Ramos (cell line): ENCODE data around the gene OPA3.
"Not testable (repeated sequence)": the region's sequence is repeated elsewhere in the genome, so short reads cannot be mapped to it uniquely, and the experiment has no call there.

ENCODE experiments used
- in situ Hi-C: fragments of 300-500 bp; cut with MboI; formaldehyde crosslinking; loops from one replicate; pipeline ENCODE4 v1.14.3; 2022; ENCODE audit warnings: low sequenced_read_pairs; ENCODE audit not compliant: unreplicated experiment

OPA3 gene

DNA sequence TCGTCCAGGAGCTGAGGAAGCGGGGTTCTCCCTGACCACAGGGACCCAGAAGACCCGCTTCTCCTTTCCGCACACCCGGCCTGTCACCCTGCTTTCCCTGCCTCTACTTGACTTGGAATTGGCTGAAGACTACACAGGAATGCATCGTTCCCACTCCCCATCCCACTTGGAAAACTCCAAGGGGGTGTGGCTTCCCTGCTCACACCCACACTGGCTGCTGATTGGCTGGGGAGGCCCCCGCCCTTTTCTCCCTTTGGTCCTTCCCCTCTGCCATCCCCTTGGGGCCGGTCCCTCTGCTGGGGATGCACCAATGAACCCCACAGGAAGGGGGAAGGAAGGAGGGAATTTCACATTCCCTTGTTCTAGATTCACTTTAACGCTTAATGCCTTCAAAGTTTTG is 58.5 kb downstream of the OPA3 start:
- in situ Hi-C loops, result no loop called here

GRCh38 chr19:45524575-45525129 is 60.0 kb downstream of the OPA3 start:
- in situ Hi-C loops, result no loop called here

GRCh38 chr19:45523642-45524256 is 60.9 kb downstream of the OPA3 start:
- in situ Hi-C loops, result no loop called here

GRCh38 chr19:45522010-45522941 is 62.3 kb downstream of the OPA3 start:
- in situ Hi-C loops, result no loop called here

DNA sequence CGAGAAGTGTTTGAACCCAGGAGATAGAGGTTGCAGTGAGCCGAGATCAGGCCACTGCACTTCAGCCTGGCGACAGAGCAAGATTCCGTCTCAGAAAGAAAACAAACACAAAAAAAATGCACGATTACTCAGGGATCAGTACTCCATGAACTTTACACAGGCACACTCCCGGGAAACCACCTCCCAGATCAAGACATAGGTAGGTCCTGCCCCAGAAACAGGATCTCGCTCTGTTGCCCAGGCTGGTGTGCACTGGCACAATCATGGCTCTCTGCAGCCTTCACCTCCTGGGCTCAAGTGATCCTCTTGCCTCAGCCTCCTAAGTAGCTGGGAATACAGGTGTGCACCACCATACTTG is 66.2 kb downstream of the OPA3 start:
- in situ Hi-C loops, result loop anchor here (5.0 kb wide), 1 partner anchor 39 kb away; no protein-coding TSS in a partner anchor

- in situ Hi-C loops, result loop anchor here (5.0 kb wide), 1 partner anchor 39 kb away; no protein-coding TSS in a partner anchor
Measured at GRCh38 chr19:45517641-45518468, 66.7 kb downstream of the OPA3 start.

DNA sequence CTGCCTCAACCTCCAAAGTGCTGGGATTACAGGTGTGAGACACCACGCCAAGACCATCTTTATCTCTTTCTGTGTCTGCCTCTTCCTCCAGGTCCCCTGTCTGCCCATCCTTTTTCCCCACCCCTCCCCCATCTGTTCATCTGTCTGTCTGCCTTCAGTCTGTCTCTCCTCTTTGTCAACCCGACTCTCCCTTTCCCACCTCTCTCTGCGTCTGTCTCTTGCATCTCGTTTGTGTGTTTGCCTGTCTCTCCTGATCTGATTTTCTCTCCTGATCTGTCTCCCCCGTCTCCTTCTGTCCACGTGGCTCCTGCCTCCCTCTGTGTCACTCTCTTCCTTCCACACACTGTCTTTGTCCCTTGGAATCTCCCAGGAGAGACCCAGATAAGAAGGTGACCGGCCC is 67.4 kb downstream of the OPA3 start:
- in situ Hi-C loops, result loop anchor here (5.0 kb wide), 1 partner anchor 40 kb away; no protein-coding TSS in a partner anchor

GRCh38 chr19:45515807-45516401 is 68.7 kb downstream of the OPA3 start:
- in situ Hi-C loops, result loop anchor here (5.0 kb wide), 1 partner anchor 41 kb away; no protein-coding TSS in a partner anchor

DNA sequence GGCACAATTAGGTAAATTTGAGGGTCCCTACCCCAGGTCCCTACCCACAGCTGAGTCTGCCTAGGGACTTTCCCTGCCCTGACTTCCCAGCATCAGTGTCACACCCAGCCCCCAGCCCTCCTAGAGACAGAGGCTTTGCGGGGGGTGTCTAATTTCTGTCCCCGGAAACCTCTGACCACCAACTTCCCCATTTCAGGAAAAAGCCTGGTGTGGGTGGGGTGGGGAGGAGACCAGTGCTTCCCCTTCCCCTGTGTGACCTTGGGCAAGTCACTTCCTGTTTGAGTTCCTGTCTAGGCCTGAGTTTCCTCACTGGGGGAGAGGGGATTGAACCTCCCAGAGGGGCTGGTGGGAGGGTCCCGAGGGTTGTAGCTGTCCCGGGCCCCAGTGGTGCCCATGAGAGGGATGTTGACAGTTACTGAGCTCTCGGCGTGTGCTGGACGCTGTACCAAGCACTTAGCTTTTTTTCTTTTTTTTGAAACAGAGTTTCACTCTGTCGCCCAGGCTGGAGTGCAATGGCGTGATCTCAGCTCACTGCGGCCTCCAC is 69.4 kb downstream of the OPA3 start:
- in situ Hi-C loops, result loop anchor here (5.0 kb wide), 1 partner anchor 42 kb away; no protein-coding TSS in a partner anchor

DNA sequence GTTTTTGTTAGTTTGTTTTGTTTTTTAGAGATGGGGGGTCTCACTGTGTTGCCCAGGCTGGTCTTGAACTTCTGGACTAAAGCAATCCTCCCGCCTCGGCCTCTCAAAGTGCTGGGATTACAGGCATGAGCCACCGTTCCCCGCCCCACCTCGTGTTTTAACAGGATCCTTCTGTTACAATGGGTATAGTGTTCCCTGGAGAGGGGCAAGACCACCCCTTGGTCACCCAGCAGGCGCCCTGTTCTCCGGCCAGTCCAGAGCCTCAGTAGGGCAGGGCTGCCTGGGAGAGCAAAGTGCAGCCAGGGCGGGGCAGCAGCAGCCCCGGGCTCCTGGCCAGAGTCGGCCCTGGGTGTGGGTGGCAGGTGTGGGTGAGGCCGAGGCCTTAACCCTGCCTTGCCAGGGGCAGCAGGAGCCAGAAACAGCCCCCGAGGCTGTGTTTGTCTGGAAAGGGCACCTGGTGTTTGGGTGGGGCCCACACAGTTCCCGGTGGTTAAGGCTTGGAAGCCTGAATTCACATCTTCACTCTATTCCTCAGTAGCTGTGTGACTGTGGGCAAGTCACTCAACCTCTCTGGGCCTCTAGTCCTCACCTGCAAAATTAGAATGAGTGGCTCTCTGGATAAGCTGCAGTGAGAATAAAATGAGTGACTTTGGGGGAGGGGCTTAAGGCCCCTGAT is 70.1 kb downstream of the OPA3 start:
- in situ Hi-C loops, result loop anchor here (5.0 kb wide), 1 partner anchor 43 kb away; no protein-coding TSS in a partner anchor

- in situ Hi-C loops, result no loop called here
Measured at GRCh38 chr19:45512881-45513483, 71.6 kb downstream of the OPA3 start.

GRCh38 chr19:45511074-45511473 is 73.5 kb downstream of the OPA3 start:
- in situ Hi-C loops, result no loop called here

DNA sequence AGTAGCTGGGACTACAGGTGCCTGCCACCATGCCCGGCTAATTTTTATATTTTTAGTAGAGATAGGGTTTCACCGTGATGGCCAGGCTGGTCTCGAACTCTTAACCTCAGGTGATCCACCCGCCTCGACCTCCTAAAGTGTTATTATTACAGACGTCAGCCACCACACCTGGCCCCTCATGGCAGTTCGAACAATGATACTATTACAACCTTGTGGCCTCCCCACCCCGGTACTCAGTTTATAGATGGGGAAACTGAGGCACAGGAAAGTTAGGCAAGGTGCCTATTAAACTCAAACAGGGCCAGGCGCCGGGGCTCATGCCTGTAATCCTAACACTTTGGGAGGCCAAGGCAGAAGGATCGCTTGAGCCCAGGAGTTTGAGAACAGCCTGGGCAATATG is 74.2 kb downstream of the OPA3 start:
- in situ Hi-C loops, result not testable (repeated sequence)

DNA sequence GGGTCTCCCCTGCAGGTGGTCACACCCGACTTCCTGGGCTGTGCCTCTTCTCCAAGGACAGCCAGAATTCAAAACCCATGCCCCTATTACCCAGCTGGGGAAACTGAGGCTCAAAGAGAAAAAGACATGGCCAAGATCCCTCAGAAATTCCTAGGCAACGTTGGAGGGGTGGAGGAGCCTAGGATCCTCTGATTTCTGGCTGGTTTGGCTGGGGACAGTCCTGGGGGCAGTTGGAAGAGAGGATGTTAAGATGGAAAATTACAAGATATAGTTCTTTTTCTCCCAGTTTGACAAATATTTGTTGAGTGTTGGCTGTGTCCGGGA is 74.9 kb downstream of the OPA3 start:
- in situ Hi-C loops, result no loop called here

DNA sequence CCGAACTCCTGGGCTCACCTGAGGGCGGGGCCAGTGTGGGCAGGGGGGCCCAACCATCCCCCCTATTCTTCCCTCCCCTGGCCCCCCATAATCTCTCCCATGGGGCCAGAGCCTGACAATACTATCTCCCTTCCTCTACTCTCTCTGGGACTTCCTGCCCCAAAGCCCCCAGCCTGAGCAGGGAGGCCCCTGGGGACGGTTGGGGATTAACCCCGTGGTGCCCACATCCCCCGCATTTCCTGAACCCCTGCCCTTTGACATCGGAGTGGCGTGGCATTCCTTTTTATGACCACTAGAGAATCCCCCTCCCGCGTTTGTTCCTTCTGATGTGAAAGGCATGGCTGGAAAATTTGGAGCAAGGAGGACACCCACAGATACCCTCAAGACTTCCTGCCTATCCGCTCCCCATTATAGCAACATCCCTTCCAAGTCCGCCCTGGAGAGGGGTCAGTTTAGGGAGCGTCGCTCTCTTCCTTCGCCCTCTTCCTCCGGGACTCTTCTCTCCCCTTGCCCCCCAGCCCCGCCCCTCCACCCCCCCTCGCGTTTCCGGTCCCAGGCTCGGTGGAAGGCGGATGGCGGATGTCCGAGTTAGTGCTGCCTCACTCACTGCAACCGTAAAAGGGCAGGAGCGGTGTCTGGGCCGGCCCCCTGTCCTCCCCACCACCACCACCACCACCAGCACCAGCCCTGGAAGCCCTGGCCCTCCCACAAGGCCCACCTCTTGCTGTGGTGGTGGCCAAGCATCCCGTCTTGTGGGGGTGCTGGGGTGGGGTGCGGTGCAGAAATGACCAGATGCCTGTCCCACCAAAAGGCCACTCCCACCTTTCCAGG is 75.5 kb downstream of the OPA3 start:
- in situ Hi-C loops, result no loop called here

DNA sequence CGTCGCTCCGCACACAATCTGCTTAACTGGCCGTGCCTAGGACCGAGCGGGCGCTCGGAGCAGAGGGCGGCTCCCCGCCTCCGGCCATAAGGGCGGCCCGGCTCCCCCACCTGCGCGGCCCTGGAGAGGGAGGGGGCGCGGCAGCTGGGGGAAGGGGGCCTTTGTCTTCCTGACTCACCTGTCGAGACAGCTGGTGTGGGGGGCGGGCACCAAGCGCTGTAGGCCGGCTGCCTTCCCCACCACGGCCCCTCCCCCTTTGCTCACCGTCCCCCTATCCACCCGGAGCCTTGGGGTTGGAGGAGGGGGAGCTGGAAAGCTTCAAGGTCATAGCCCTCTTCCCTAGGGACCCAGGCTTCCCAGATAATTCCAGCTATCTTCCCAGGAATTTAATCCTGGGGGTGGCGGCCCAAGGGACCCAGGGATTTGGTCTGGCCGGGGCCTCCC is 76.2 kb downstream of the OPA3 start:
- in situ Hi-C loops, result no loop called here

DNA sequence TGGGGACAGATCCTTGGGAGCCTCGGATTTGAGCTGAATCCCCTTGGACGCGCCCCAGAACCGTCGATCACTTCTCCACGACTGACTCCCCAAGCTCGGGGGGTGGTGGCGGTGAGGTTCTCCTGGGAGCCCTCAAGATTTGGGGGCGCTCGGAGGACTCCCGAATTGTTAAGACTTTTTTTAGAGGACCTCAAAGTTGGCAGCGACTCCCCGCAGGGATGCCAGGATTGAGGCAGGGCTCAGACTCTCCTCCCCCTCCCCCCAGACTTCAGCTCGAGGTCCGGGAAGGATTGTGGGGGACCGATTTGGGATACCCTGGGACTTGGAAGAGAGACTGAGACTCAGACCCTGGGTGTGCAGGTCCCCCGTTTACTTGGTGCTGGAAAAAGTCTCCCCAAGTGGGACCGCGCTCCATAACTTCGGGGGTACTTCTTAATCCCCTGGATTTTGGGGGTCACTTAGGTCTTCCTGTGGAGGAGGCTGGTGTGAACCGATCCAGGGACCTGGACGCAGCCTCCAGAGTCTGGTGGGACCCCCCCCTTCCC is 76.7 kb downstream of the OPA3 start:
- in situ Hi-C loops, result no loop called here
